ENCODE results near the gene DIPK1A.

DIPK1A gene

DNA sequence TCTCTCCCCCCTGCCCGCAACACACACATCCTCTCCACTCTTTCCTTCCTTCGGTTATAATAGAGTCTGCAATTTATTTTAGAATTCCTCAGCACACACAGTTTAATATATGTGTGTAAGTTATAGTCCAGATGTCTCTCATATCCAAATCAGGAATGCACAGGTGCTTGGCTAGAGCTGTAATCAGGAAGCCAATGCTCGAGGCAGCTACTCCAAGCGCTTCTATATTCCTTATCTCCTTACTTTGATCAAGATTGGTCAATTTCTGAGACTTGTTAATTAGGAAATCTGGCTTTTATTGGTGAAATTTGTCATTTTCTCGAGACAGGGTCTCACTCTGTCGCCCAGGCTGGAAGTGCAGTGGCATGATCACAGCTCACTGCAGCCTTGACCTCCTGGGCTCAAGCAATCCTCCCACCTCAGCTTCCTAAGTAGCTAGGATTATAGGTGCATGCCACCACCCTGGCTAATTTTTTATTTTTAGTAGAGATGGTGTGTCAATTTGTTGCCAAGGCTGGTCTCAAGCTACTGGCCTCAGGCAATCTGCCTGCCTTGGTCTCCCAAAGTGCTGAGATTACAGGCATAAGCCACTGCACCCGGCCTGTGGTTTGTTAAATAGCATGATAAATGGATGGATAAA, 101.7 kb downstream of the DIPK1A start:
- Histone ChIP-seq H3K9ac (ENCODE audit: low read length) (peak overlapping the region; percentile 28; the same call in 1 of the 2 replicates), H2AFZ (ENCODE audit: low read length) (no peak overlapping the region), H3K4me2 (ENCODE audit: low read length) (peak overlapping the region; percentile 73)

GRCh38 chr1:92858564-92859399, 102.5 kb downstream of the DIPK1A start:
- Histone ChIP-seq H3K27me3 (ENCODE audit: insufficient read depth, low read length) (no peaks in the 10 kb centered on the region), H2AFZ (ENCODE audit: low read length) (no peak overlapping the region)

More for the DNA sequence above, 101.7 kb downstream of the DIPK1A start:
- Histone ChIP-seq H4K20me1 (ENCODE audit: insufficient read depth, low read length) (no peaks in the 10 kb centered on the region), H3K27me3 (ENCODE audit: insufficient read depth, low read length) (no peaks in the 10 kb centered on the region), H3K9me2 (ENCODE audit: low read depth, low read length) (no peaks in the 10 kb centered on the region), H3K9me3 (ENCODE audit: low read length) (no peaks in the 10 kb centered on the region; the same call in 1 of the 2 replicates), H3F3A (ENCODE audit: insufficient read depth, low read length) (peaks cover 4% of the 10 kb centered on the region; the same call in 1 of the 2 replicates), H3K4me1 (ENCODE audit: insufficient read depth, low read length, severe bottlenecking) (peaks cover 21% of the 10 kb centered on the region), H3K79me2 (ENCODE audit: insufficient read depth, low read length) (peaks cover 22% of the 10 kb centered on the region), H3K27ac (ENCODE audit: low read depth, low read length, poor library complexity, severe bottlenecking) (peak overlapping the region; percentile 72), H3K4me3 (ENCODE audit: low read depth, low read length, poor library complexity, severe bottlenecking) (peak overlapping the region; percentile 28), H3K36me3 (ENCODE audit: insufficient read depth, low read length) (peaks cover 18% of the 10 kb centered on the region)
- no peak for TF ChIP-seq EZH2 (IDR thresholded peaks at IDR 0.05; ENCODE audit: borderline replicate concordance, low read length)
- no peak for TF ChIP-seq CTCF (IDR thresholded peaks at IDR 0.05; ENCODE audit: low read length)

More at GRCh38 chr1:92858564-92859399, 102.5 kb downstream of the DIPK1A start:
- Histone ChIP-seq H3K9me3 (ENCODE audit: low read length) (no peaks in the 10 kb centered on the region; the same call in 1 of the 2 replicates), H3K4me1 (ENCODE audit: insufficient read depth, low read length, severe bottlenecking) (peaks cover 21% of the 10 kb centered on the region), H3K27ac (ENCODE audit: low read depth, low read length, poor library complexity, severe bottlenecking) (peak overlapping the region; percentile 72), H4K20me1 (ENCODE audit: insufficient read depth, low read length) (no peaks in the 10 kb centered on the region), H3K9ac (ENCODE audit: low read length) (peak overlapping the region; percentile 54; the same call in 1 of the 2 replicates), H3K9me2 (ENCODE audit: low read depth, low read length) (no peaks in the 10 kb centered on the region), H3K4me3 (ENCODE audit: low read depth, low read length, poor library complexity, severe bottlenecking) (peak overlapping the region; percentile 28), H3K4me2 (ENCODE audit: low read length) (peak overlapping the region; percentile 73), H3K79me2 (ENCODE audit: insufficient read depth, low read length) (peaks cover 17% of the 10 kb centered on the region; the same call in 1 of the 2 replicates), H3F3A (ENCODE audit: insufficient read depth, low read length) (peaks cover 4% of the 10 kb centered on the region; the same call in 1 of the 2 replicates), H3K36me3 (ENCODE audit: insufficient read depth, low read length) (peaks cover 18% of the 10 kb centered on the region)
- no peak for TF ChIP-seq EZH2 (IDR thresholded peaks at IDR 0.05; ENCODE audit: borderline replicate concordance, low read length)
- peak; percentile 99 for TF ChIP-seq CTCF (IDR thresholded peaks at IDR 0.05; ENCODE audit: low read length)
